HL-60 (cell line): ENCODE results near the gene SPDEF.

Source experiments
- DNase-seq, 2 experiments: peaks; one replicate each; pipeline ENCODE4 v3.0.0-alpha.2; 2010 to 2020; ENCODE audit warnings: low read depth in 1 of 2, low spot score in 1 of 2
- H3K27ac ChIP-seq: fragments of 250-450 bp; sonication (Bioruptor Pico); replicated peaks from 2 replicates; pipeline ENCODE4 v1.5.1; 2020; ENCODE audit warnings: mild to moderate bottlenecking, moderate library complexity
- H3K27me3 ChIP-seq: fragments of 250-450 bp; sonication (Bioruptor Pico); 2 replicates; pipeline ENCODE4 v1.5.1; 2021; ENCODE audit warnings: mild to moderate bottlenecking, moderate library complexity; ENCODE audit not compliant: insufficient read depth, poor library complexity, severe bottlenecking
- H3K4me3 ChIP-seq: replicated peaks from 2 replicates; pipeline ENCODE4 v1.5.1; 2011; ENCODE audit warnings: mild to moderate bottlenecking, control low read depth, low read length; ENCODE audit not compliant: insufficient read depth
- GABPA ChIP-seq: IDR thresholded peaks from 2 replicates; pipeline ENCODE4 v1.6.1; 2012; ENCODE audit warnings: low read depth
- POLR2AphosphoS5 ChIP-seq: IDR thresholded peaks from 2 replicates; pipeline ENCODE4 v1.6.1; 2012; ENCODE audit warnings: low read depth
- SPI1 ChIP-seq: IDR thresholded peaks from 2 replicates; pipeline ENCODE4 v1.6.1; 2012; ENCODE audit warnings: low read depth, mild to moderate bottlenecking, borderline replicate concordance
- TF ChIP-seq, protein P1 (sequence below): IDR thresholded peaks from 2 replicates; pipeline ENCODE4 v1.6.1; 2012; ENCODE audit warnings: low read depth; ENCODE audit not compliant: insufficient replicate concordance
- TF ChIP-seq, protein P2 (sequence below): IDR thresholded peaks from one replicate; pipeline ENCODE4 v1.5.1; 2011; ENCODE audit warnings: low read length, control low read depth, inconsistent platforms; ENCODE audit not compliant: insufficient read depth

The SPDEF gene

DNA sequence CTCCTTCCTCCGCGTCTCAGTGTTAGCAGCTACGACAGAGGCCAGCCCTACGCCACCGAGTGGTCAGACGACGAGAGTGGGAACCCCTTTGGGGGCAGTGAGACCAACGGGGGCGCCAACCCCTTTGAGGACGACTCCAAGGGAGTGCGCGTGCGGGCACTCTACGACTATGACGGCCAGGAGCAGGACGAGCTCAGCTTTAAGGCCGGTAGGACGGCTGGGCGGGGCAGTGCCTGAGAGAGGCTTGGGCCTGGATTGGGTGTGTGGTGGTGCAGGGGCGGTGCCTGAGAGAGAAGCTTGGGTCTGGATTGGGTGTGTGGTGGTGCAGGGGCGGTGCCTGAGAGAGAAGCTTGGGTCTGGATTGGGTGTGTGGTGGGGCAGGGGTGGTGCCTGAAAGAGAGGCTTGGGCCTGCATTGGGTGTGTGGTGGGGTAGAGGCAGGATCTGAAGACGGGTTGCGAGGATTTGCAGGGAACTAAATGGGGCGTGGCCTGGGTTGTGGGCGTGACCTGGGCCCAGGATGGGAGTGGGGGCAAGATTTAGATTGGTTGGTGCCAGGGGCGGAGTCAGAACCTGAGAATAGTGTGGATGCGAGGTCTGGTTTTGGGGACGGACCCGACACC is 24.4 kb downstream of the SPDEF start:
- DNase-seq = no peak
- Histone ChIP-seq H3K27ac (no peak overlapping the region), H3K27me3 (no peaks in the 10 kb centered on the region), H3K4me3 (no peak overlapping the region)
- TF ChIP-seq SPI1 (no peak), POLR2AphosphoS5 (no peak), GABPA (no peak)
- TF ChIP-seq, protein P1, sequence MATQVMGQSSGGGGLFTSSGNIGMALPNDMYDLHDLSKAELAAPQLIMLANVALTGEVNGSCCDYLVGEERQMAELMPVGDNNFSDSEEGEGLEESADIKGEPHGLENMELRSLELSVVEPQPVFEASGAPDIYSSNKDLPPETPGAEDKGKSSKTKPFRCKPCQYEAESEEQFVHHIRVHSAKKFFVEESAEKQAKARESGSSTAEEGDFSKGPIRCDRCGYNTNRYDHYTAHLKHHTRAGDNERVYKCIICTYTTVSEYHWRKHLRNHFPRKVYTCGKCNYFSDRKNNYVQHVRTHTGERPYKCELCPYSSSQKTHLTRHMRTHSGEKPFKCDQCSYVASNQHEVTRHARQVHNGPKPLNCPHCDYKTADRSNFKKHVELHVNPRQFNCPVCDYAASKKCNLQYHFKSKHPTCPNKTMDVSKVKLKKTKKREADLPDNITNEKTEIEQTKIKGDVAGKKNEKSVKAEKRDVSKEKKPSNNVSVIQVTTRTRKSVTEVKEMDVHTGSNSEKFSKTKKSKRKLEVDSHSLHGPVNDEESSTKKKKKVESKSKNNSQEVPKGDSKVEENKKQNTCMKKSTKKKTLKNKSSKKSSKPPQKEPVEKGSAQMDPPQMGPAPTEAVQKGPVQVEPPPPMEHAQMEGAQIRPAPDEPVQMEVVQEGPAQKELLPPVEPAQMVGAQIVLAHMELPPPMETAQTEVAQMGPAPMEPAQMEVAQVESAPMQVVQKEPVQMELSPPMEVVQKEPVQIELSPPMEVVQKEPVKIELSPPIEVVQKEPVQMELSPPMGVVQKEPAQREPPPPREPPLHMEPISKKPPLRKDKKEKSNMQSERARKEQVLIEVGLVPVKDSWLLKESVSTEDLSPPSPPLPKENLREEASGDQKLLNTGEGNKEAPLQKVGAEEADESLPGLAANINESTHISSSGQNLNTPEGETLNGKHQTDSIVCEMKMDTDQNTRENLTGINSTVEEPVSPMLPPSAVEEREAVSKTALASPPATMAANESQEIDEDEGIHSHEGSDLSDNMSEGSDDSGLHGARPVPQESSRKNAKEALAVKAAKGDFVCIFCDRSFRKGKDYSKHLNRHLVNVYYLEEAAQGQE = no peak
- TF ChIP-seq, protein P2, sequence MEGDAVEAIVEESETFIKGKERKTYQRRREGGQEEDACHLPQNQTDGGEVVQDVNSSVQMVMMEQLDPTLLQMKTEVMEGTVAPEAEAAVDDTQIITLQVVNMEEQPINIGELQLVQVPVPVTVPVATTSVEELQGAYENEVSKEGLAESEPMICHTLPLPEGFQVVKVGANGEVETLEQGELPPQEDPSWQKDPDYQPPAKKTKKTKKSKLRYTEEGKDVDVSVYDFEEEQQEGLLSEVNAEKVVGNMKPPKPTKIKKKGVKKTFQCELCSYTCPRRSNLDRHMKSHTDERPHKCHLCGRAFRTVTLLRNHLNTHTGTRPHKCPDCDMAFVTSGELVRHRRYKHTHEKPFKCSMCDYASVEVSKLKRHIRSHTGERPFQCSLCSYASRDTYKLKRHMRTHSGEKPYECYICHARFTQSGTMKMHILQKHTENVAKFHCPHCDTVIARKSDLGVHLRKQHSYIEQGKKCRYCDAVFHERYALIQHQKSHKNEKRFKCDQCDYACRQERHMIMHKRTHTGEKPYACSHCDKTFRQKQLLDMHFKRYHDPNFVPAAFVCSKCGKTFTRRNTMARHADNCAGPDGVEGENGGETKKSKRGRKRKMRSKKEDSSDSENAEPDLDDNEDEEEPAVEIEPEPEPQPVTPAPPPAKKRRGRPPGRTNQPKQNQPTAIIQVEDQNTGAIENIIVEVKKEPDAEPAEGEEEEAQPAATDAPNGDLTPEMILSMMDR = no peak

DNA sequence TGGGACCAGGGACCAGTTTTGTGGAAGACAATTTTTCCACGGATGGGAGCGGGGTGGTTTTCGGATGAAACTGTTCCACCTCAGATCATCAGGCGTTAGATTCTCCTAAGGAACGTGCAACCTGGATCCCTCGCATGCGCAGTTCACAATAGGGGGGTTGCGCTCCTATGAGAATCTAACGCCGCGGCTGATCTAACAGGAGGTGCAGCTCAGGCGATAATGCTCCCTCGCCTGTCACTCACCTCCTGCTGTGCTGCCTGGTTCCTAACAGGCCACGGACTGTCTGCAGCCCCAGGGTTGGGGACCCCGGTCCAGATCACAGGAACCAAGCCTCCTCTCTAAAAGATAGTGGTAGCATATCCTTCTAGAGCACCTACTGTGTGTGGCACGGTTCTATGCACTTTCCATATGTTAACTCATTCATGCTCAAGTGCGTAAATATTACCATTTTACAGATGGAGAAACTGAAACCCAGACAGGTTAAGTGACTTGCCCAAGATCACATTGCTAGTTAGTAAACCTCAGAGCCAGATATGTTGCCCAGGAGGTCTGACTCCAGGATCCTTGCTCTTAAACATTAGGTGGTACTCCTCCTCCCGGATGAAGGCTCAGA is 25.3 kb downstream of the SPDEF start:
- no peak overlapping the region for H3K27ac ChIP-seq
- no peak for DNase-seq
- no peaks in the 10 kb centered on the region for H3K27me3 ChIP-seq
- TF ChIP-seq POLR2AphosphoS5 (no peak), SPI1 (no peak), GABPA (no peak)
- TF ChIP-seq, protein P2 = no peak
- TF ChIP-seq, protein P1 = no peak
- no peak overlapping the region for H3K4me3 ChIP-seq

DNA sequence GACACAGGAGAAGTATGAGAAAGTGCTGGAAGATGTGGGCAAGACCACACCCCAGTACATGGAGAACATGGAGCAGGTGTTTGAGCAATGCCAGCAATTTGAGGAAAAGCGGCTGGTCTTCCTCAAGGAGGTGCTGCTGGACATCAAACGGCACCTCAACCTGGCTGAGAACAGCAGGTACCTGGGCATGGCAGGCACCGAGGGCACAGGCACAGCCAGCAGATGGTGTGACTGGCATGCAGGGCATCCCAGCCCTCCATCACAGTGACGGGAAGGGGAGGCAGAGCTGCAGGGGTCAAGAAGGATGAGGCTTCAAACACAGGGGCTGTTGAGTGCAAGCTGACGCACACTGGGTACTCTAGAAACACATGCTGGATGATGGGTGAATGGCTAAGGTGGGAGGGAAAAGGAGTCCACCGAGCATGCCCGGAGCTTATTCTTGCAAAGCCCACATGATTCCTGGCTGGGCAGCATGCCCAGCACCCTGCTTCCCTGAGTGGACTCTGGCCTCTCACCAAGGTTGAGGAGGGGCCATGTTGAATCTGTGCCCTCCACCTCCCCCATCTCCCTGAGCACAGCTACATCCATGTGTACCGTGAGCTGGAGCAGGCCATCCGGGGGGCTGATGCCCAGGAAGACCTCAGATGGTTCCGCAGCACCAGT is 26.3 kb downstream of the SPDEF start:
- Histone ChIP-seq H3K27me3 (no peaks in the 10 kb centered on the region), H3K4me3 (no peak overlapping the region), H3K27ac (no peak overlapping the region)
- DNase-seq = no peak
- TF ChIP-seq, protein P1 = no peak
